ENCODE data around the gene SUN3. TPM values are rescaled to one million over a fixed set of nuclear protein-coding genes. Genes with fewer than 3 reads are reported as not detected.
A peak's percentile ranks its signal among the peaks of the same experiment; 100 is the strongest.

The SUN3 gene
- total and polyA plus RNA-seq, 2 of the 13 experiments (the other 11 are each of a cell fraction or from before 2014, with no cell fraction given) = not detected

DNA sequence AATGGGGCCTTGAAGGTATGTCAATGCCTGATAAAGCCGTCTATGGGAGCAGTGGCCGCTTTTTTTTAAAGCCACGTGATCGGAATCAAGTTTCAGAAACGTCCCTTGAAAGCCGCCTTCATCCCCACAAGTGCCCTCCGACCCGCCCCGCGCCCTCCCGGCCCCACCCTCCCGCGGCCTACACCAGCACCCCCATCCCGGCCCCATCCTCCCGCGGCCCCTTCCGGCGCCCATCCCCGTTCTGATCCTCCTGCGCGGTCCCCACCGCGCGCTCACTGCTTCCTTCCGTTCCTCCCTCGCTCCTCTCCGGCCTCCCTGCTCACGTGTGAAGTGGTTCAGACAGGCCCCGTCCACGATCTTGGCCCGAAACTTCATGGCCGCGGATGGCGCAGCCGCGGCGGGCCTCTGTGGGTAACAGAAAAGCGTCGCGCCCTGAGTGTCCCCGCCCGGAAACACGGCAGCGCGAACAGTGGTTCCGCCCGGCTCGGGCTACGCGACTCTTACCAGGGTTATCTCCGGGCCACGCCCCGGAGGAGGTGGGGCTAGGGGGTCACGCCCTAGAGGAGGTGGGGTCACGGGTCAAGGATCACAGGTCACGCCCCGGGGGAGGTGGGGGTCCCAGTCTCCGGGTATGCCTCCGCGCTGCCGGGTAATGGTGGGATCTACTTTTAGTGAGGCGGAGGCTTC lies 49.6 kb downstream of the SUN3 start, which contains the start of gene HUS1 (continued):
- TF ChIP-seq ZSCAN25 (CRISPR knock-in tag; IDR thresholded peaks at IDR 0.05) (peak; percentile 50; the same call in 1 of the 2 replicates), GFI1 (CRISPR knock-in tag; IDR thresholded peaks at IDR 0.05; ENCODE audit: borderline replicate concordance) (peak; percentile 76; the same call in 1 of the 2 replicates), MTF2 (CRISPR knock-in tag; IDR thresholded peaks at IDR 0.05; ENCODE audit: borderline replicate concordance) (peak; percentile 66; the same call in 1 of the 2 replicates), TBL1XR1 (IDR thresholded peaks at IDR 0.05; ENCODE audit: borderline replicate concordance, low read length, partially characterized antibody) (peak; percentile 72), ZNF709 (CRISPR knock-in tag; IDR thresholded peaks at IDR 0.05) (0 out of 2 replicates have a peak, but pooled peaks have one; percentile 46), FOXA3 (CRISPR knock-in tag; IDR thresholded peaks at IDR 0.05) (peak; percentile 55; the same call in 1 of the 2 replicates), ZIK1 (CRISPR knock-in tag; IDR thresholded peaks at IDR 0.05; ENCODE audit: borderline replicate concordance, low read depth) (peak; percentile 58; the same call in 1 of the 2 replicates), XRCC5 (optimal IDR thresholded peaks at IDR 0.05; ENCODE audit: low read length) (peak; percentile 97), SALL1 (CRISPR knock-in tag; IDR thresholded peaks at IDR 0.05) (peak; percentile 93), ZNF672 (CRISPR knock-in tag; IDR thresholded peaks at IDR 0.05) (0 out of 2 replicates have a peak, but pooled peaks have one; percentile 26), ZNF614 (CRISPR knock-in tag; IDR thresholded peaks at IDR 0.05; ENCODE audit: borderline replicate concordance) (peak; percentile 95; the same call in 1 of the 2 replicates)
- TF ChIP-seq, protein P1, sequence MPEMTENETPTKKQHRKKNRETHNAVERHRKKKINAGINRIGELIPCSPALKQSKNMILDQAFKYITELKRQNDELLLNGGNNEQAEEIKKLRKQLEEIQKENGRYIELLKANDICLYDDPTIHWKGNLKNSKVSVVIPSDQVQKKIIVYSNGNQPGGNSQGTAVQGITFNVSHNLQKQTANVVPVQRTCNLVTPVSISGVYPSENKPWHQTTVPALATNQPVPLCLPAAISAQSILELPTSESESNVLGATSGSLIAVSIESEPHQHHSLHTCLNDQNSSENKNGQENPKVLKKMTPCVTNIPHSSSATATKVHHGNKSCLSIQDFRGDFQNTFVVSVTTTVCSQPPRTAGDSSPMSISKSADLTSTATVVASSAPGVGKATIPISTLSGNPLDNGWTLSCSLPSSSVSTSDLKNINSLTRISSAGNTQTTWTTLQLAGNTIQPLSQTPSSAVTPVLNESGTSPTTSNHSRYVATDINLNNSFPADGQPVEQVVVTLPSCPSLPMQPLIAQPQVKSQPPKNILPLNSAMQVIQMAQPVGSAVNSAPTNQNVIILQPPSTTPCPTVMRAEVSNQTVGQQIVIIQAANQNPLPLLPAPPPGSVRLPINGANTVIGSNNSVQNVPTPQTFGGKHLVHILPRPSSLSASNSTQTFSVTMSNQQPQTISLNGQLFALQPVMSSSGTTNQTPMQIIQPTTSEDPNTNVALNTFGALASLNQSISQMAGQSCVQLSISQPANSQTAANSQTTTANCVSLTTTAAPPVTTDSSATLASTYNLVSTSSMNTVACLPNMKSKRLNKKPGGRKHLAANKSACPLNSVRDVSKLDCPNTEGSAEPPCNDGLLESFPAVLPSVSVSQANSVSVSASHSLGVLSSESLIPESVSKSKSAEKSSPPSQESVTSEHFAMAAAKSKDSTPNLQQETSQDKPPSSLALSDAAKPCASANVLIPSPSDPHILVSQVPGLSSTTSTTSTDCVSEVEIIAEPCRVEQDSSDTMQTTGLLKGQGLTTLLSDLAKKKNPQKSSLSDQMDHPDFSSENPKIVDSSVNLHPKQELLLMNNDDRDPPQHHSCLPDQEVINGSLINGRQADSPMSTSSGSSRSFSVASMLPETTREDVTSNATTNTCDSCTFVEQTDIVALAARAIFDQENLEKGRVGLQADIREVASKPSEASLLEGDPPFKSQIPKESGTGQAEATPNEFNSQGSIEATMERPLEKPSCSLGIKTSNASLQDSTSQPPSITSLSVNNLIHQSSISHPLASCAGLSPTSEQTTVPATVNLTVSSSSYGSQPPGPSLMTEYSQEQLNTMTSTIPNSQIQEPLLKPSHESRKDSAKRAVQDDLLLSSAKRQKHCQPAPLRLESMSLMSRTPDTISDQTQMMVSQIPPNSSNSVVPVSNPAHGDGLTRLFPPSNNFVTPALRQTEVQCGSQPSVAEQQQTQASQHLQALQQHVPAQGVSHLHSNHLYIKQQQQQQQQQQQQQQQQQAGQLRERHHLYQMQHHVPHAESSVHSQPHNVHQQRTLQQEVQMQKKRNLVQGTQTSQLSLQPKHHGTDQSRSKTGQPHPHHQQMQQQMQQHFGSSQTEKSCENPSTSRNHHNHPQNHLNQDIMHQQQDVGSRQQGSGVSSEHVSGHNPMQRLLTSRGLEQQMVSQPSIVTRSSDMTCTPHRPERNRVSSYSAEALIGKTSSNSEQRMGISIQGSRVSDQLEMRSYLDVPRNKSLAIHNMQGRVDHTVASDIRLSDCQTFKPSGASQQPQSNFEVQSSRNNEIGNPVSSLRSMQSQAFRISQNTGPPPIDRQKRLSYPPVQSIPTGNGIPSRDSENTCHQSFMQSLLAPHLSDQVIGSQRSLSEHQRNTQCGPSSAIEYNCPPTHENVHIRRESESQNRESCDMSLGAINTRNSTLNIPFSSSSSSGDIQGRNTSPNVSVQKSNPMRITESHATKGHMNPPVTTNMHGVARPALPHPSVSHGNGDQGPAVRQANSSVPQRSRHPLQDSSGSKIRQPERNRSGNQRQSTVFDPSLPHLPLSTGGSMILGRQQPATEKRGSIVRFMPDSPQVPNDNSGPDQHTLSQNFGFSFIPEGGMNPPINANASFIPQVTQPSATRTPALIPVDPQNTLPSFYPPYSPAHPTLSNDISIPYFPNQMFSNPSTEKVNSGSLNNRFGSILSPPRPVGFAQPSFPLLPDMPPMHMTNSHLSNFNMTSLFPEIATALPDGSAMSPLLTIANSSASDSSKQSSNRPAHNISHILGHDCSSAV (CRISPR knock-in tag; IDR thresholded peaks at IDR 0.05; ENCODE audit: borderline replicate concordance) = no peak
- TF ChIP-seq, protein P2, sequence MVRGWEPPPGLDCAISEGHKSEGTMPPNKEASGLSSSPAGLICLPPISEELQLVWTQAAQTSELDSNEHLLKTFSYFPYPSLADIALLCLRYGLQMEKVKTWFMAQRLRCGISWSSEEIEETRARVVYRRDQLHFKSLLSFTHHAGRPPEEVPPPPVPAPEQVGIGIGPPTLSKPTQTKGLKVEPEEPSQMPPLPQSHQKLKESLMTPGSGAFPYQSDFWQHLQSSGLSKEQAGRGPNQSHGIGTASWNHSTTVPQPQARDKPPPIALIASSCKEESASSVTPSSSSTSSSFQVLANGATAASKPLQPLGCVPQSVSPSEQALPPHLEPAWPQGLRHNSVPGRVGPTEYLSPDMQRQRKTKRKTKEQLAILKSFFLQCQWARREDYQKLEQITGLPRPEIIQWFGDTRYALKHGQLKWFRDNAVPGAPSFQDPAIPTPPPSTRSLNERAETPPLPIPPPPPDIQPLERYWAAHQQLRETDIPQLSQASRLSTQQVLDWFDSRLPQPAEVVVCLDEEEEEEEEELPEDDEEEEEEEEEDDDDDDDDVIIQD (CRISPR knock-in tag; IDR thresholded peaks at IDR 0.05; ENCODE audit: low read depth) = peak; percentile 84
- TF ChIP-seq, protein P3, sequence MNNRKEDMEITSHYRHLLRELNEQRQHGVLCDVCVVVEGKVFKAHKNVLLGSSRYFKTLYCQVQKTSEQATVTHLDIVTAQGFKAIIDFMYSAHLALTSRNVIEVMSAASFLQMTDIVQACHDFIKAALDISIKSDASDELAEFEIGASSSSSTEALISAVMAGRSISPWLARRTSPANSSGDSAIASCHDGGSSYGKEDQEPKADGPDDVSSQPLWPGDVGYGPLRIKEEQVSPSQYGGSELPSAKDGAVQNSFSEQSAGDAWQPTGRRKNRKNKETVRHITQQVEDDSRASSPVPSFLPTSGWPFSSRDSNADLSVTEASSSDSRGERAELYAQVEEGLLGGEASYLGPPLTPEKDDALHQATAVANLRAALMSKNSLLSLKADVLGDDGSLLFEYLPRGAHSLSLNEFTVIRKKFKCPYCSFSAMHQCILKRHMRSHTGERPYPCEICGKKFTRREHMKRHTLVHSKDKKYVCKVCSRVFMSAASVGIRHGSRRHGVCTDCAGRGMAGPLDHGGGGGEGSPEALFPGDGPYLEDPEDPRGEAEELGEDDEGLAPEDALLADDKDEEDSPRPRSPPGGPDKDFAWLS (CRISPR knock-in tag; IDR thresholded peaks at IDR 0.05; ENCODE audit: borderline replicate concordance) = peak; percentile 60; the same call in 1 of the 2 replicates

All from HepG2 (cell line).